ENCODE measurements around the gene NEK2.

GRCh38 chr1:211701733-211702132 lies 26.3 kb upstream of the NEK2 start:
- TF ChIP-seq CTCF (conservative IDR thresholded peaks at IDR 0.05), result no peak
- TF ChIP-seq EZH2 (IDR thresholded peaks at IDR 0.05; ENCODE audit: low read depth), result no peak

Measured in PC-9 (cell line).